ENCODE measurements around the gene IDNK. TPM values are rescaled to one million over a fixed set of nuclear protein-coding genes. Genes with fewer than 3 reads are reported as not detected.

IDNK gene
- total RNA-seq, 4 donors from 2014 or later = 7.4 to 17.2 (median 9.4) TPM

DNA sequence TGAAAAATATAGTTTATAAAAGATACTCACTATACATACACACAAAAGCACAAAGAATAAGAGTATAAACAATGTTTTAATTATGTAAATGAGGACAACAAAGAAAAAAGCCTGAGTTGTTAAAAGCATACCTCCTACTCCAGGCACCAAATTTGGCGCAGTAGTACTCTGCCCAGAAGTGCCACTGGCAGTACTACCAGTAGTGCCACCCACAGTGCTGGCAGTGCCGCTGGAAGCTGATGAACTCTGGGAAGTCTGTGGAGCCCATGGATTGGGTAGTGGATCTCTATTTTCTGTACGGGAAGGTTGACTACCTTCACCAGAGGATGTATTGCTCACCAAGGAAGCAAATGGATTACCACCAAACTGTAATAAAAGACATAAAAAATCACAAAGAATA lies 54.7 kb downstream of the IDNK start:
- no peaks in the 10 kb centered on the region for H3K4me1 ChIP-seq
- peaks cover 14 to 20% of the 10 kb centered on the region in 2 donors for H3K36me3 ChIP-seq
- no peaks in the 10 kb centered on the region for H3K27me3 ChIP-seq
- intact Hi-C loops (cut with DNase I) = no loop called here
- no peak overlapping the region for H3K27ac ChIP-seq
- WGBS, 2 donors = 95% methylated on average over 3 of the region's 3 CpGs
- no peak overlapping the region for H3K4me3 ChIP-seq (replicated peaks in 1 of 3)
- TF ChIP-seq, protein P1, sequence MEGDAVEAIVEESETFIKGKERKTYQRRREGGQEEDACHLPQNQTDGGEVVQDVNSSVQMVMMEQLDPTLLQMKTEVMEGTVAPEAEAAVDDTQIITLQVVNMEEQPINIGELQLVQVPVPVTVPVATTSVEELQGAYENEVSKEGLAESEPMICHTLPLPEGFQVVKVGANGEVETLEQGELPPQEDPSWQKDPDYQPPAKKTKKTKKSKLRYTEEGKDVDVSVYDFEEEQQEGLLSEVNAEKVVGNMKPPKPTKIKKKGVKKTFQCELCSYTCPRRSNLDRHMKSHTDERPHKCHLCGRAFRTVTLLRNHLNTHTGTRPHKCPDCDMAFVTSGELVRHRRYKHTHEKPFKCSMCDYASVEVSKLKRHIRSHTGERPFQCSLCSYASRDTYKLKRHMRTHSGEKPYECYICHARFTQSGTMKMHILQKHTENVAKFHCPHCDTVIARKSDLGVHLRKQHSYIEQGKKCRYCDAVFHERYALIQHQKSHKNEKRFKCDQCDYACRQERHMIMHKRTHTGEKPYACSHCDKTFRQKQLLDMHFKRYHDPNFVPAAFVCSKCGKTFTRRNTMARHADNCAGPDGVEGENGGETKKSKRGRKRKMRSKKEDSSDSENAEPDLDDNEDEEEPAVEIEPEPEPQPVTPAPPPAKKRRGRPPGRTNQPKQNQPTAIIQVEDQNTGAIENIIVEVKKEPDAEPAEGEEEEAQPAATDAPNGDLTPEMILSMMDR (IDR thresholded peaks at IDR 0.05) = no peak
- no peak for TF ChIP-seq POLR2A (IDR thresholded peaks at IDR 0.05)
- no peaks in the 10 kb centered on the region for H3K9me3 ChIP-seq
- DNase-seq = no peak

DNA sequence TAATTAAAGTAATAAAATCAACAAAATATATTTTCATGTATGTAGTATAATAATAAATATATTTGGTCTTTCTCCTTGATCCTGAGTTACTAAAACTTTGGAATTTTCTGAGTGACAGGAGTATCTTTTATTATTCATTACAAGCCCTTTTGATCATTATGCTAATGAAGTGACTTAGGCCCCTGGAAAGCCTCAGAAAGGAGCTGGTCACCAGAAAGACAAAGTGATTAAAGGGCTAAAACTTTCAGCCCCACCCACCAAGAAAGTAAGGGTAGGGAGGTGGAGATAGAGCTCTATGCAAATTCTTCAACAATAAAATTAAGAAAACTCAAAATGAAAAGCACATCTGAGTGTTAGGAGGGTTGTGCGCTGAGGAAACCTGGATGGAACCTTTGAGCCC lies 57.3 kb downstream of the IDNK start:
- Histone ChIP-seq H3K36me3 (peaks cover 14 to 20% of the 10 kb centered on the region in 2 donors), H3K27me3 (no peaks in the 10 kb centered on the region), H3K9me3 (no peaks in the 10 kb centered on the region), H3K27ac (no peak overlapping the region), H3K4me3 (replicated peaks in 1 of 3) (no peak overlapping the region), H3K4me1 (no peaks in the 10 kb centered on the region)
- 90 to 95% methylated on average over 1 of the region's 1 CpG for WGBS, 2 donors
- intact Hi-C loops (cut with DNase I) = no loop called here
- TF ChIP-seq, protein P1 (IDR thresholded peaks at IDR 0.05) = no peak
- no peak for TF ChIP-seq POLR2A (IDR thresholded peaks at IDR 0.05)
- DNase-seq = no peak

DNA sequence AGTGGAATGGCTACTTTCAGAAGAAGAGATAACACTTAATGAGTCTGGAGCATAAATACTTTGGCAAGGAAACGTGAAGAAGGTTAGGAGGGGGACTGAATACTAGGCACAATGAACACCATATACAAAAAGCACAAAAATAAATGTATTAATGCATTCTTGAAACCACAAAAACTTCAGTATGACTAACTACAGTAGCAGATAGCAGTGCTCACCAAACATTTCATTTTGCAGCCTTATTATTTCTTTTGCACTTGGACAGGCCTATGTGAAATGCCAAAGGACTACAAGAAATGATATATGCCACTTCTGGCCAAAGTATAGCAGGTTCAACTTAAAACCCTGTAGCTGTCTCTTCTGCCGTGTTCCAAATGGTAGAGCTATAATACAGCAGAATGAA lies 58.5 kb downstream of the IDNK start:
- no peak overlapping the region for H3K27ac ChIP-seq
- 85 to 90% methylated on average over 2 of the region's 2 CpGs for WGBS, 2 donors
- H3K4me3 ChIP-seq (replicated peaks in 1 of 3) = no peak overlapping the region
- no peak for TF ChIP-seq POLR2A (IDR thresholded peaks at IDR 0.05)
- TF ChIP-seq, protein P1 (IDR thresholded peaks at IDR 0.05) = no peak
- H3K4me1 ChIP-seq = peaks cover 0 to under 1% of the 10 kb centered on the region in 2 donors
- no peaks in the 10 kb centered on the region for H3K27me3 ChIP-seq
- no peak for DNase-seq
- intact Hi-C loops (cut with DNase I) = no loop called here
- no peaks in the 10 kb centered on the region for H3K9me3 ChIP-seq
- H3K36me3 ChIP-seq = peaks cover 14 to 20% of the 10 kb centered on the region in 2 donors

DNA sequence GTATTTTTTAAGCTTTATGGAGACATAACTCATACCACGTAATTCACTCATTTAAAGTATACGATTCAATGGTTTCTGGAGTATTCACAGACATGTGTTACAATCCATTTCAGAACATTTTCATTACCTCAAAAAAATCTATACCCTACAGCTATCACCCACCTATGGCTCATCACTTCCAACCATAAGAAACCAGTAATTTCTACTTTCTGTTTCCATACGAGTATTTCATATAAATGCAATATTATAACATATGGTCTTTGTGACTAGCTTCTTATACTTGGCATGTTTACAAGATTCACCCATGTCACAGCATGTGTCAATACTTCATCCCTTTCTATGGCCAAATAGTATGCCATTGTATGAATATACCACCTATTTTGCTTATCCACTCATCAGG lies 66.0 kb downstream of the IDNK start:
- no peak overlapping the region for H3K27ac ChIP-seq
- no peak for TF ChIP-seq POLR2A (IDR thresholded peaks at IDR 0.05)
- H3K4me1 ChIP-seq = peaks cover 8 to 19% of the 10 kb centered on the region in 2 donors
- DNase-seq = no peak
- no peak overlapping the region for H3K4me3 ChIP-seq (replicated peaks in 1 of 3)
- WGBS, 2 donors = 93% methylated on average over 3 of the region's 3 CpGs
- intact Hi-C loops (cut with DNase I) = no loop called here
- no peaks in the 10 kb centered on the region for H3K27me3 ChIP-seq
- no peaks in the 10 kb centered on the region for H3K9me3 ChIP-seq
- H3K36me3 ChIP-seq = no peaks in the 10 kb centered on the region

DNA sequence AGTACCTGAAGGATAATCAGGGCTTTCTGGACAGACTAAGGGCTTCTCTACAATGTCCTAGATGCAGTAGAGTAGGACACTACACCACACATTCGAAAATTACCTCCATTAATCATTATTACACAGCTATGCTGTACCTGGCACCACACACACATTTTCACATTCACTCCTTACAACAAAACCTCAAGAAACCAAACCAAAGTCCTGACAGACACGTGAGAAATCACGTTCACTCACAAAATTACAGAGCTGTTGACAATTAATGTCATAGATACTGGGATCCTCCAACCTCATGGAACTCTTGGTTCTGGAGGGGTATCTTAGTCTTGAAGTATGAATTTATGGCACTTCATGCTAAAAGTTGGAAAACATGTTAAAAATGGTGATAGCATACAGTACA lies 68.5 kb downstream of the IDNK start:
- 93 to 94% methylated on average over 3 of the region's 3 CpGs for WGBS, 2 donors
- no peak for DNase-seq
- Histone ChIP-seq H3K27ac (no peak overlapping the region), H3K4me1 (peaks cover 19 to 22% of the 10 kb centered on the region in 2 donors), H3K9me3 (no peaks in the 10 kb centered on the region), H3K27me3 (no peaks in the 10 kb centered on the region), H3K36me3 (no peaks in the 10 kb centered on the region), H3K4me3 (replicated peaks in 1 of 3) (no peak overlapping the region)
- TF ChIP-seq, protein P1 (IDR thresholded peaks at IDR 0.05) = no peak
- TF ChIP-seq POLR2A (IDR thresholded peaks at IDR 0.05) = no peak
- intact Hi-C loops (cut with DNase I) = no loop called here

Small RNA genes within 50 kb of the gene (small RNA-seq; reads per million reads assigned to genes)
- gene RNU4-15P = not detected

Other genes starting within 250 kb of the IDNK start
- 10 to 100 TPM; 15.9 to 28.6 (median 20.7) TPM for gene FRMD3, start 84.7 kb upstream of the IDNK start, total RNA-seq
- gene UBQLN1, start 84.8 kb downstream of the IDNK start, total RNA-seq = 100 to 1,000 TPM; 111 to 159 (median 123) TPM
- gene GKAP1, start 194.6 kb downstream of the IDNK start, total RNA-seq = 10 to 100 TPM; 15.5 to 24.3 (median 19.0) TPM